Breast epithelium (tissue), 3 donors: ENCODE data around the gene SEMA4B.

Source experiments
- POLR2AphosphoS5 ChIP-seq, 3 donors: sonication (generic); formaldehyde crosslinking; IDR thresholded peaks; one replicate each; pipeline ENCODE4 v1.6.1; 2017; ENCODE audit warnings: antibody characterized with exemption in 3 of 3
- TF ChIP-seq, protein P1 (sequence below), 3 donors: fragments of 450-650 bp; IDR thresholded peaks; one replicate each; pipeline ENCODE4 v1.5.1; 2016 to 2017; ENCODE audit warnings: antibody characterized with exemption in 3 of 3, mild to moderate bottlenecking in 3 of 3, moderate library complexity in 3 of 3

DNA sequence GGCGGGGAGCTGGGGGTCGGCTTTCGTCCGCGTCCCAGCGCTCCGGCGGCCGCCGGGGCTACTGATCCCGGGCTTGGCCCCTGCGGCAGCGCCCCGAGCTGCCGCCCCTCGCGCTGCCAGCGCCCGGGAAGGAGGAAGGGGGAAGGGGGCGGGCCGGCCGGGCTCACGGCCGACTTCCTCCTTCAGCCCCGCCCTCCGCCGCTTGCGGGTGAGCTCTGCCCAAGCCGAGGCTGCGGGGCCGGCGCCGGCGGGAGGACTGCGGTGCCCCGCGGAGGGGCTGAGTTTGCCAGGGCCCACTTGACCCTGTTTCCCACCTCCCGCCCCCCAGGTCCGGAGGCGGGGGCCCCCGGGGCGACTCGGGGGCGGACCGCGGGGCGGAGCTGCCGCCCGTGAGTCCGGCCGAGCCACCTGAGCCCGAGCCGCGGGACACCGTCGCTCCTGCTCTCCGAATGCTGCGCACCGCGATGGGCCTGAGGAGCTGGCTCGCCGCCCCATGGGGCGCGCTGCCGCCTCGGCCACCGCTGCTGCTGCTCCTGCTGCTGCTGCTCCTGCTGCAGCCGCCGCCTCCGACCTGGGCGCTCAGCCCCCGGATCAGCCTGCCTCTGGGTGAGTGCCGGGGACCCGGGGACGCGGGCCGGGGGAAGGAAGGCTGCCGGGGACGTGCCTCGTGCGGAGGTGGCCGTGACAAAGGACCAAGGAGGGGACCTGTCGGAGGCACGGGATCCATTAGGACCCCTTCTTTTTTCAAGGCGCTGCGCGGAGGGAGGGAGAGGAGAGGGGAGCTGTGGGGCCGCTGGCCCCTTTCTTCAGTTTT, at the start of gene SEMA4B:
- TF ChIP-seq, protein P1, sequence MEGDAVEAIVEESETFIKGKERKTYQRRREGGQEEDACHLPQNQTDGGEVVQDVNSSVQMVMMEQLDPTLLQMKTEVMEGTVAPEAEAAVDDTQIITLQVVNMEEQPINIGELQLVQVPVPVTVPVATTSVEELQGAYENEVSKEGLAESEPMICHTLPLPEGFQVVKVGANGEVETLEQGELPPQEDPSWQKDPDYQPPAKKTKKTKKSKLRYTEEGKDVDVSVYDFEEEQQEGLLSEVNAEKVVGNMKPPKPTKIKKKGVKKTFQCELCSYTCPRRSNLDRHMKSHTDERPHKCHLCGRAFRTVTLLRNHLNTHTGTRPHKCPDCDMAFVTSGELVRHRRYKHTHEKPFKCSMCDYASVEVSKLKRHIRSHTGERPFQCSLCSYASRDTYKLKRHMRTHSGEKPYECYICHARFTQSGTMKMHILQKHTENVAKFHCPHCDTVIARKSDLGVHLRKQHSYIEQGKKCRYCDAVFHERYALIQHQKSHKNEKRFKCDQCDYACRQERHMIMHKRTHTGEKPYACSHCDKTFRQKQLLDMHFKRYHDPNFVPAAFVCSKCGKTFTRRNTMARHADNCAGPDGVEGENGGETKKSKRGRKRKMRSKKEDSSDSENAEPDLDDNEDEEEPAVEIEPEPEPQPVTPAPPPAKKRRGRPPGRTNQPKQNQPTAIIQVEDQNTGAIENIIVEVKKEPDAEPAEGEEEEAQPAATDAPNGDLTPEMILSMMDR (IDR thresholded peaks at IDR 0.05), result no peak
- TF ChIP-seq POLR2AphosphoS5 (IDR thresholded peaks at IDR 0.05), result peak in 1 of 3 donors; percentile 24
